ENCODE data around the gene FOXE1.

FOXE1 gene

DNA sequence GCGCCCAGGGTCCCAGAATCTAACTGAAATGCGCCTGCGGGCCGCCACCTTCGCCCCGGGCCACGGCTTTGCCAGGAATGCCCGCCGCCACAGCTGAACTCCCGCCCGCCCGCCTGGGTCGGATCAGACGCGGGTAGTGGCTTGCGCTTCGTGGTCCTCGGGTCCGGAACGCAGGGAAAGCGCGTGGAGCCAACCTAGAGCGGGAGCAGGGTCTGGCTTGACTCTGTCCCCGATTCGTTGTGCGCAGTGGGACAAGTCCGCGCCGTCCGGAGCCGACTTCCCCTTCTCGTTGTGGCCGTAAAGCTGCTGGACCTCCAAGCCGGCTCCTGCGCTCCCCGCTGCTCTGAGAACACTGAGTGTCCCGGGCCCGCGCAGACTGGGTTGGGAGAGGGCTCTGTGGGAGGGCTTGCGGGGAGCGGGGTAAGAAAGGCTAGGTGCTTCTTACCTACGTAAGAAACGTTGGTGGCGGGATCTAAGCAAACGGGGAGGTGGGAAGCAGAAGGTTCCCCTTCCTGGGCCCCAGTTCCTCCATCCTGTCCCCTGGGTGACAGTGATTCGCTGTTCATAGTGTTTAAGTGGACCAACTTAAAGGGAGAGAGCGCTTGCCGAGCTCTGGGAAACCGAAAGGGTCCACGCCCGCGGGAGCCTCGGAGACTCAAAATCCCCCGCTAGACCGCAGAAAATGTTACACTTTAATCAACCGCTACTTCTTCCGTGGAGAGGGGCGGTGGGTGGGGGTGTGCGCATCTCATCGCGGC, 4.4 kb upstream of the FOXE1 start:
- DNase-seq, result no peak

- no peak for DNase-seq
Measured at GRCh38 chr9:97849980-97850379, 3.0 kb upstream of the FOXE1 start.

DNA sequence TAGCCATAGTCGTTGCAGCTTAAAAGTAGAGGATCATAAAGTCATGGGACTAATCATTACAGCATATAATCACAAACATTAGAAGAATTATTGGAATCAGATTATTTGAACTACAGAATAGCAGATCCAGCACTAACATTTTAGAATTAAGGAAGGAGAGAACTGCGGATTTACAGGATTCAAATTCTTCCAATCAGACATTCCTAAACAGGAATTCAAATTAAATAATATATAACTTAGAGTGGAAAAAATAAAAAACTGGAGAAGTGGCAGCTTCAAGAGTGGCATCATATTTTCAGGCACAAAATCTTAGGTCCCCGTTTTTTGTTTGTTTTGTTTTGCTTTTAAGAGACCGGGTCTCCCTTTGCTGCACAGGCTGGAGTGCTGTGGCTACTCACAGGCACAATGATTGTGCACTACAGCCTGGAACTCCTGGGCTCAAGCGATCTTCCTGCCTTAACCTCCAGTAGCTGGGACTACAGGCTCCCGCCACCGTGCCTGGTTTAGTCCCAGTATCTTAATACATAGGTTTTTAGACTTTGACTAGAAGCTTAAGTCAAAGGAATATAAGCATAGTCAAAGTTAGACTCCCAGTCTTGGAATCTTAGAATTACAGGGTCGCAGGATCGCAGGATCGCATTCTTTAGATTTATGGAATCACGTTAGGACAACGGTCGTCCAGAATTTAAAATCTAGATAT, 2.1 kb upstream of the FOXE1 start:
- DNase-seq, result no peak

GRCh38 chr9:97851446-97851883, 1.6 kb upstream of the FOXE1 start:
- no peak for DNase-seq

- no peak for DNase-seq
Measured at GRCh38 chr9:97852001-97852398, 1.0 kb upstream of the FOXE1 start.

DNA sequence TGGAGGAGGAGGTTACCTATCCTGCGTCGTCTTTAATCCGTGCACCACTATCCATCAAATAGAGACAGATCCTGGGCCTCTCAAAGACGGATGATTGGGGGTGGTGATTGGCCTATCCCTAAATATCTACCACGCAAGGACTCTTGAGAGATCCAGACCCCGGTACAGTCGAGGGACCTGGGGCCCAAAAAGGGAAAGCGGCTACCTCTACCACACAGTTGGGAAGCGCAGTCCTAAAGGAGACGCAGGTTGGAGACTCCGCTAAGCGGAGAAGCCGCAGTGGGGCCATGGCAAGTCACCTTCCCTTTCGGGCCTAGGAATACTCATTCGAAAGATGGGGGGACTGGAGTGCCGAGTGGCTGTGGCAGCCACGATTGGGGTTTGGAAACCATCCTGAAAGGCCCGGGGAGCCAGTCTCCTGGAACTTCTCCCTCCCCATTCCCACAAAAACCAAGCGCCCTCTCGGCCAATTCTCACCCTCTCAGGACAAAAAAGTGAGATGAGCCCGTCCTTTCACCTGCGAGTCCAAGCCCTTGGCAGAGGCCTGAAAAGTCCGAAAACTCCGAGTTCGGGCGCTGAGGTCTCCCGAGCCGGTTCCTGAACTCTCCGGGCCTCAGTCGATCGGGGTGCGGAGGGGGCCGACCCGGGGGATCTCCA, 499 bp upstream of the FOXE1 start:
- DNase-seq, result no peak

- DNase-seq, result peak; percentile 67
Measured at GRCh38 chr9:97853844-97854695, 1.0 kb downstream of the FOXE1 start.

GRCh38 chr9:97854696-97855485, 1.9 kb downstream of the FOXE1 start:
- DNase-seq, result no peak

- DNase-seq, result no peak
Measured at GRCh38 chr9:97855486-97855875, 2.5 kb downstream of the FOXE1 start.

GRCh38 chr9:97855899-97856298, 2.9 kb downstream of the FOXE1 start:
- DNase-seq, result no peak

DNA sequence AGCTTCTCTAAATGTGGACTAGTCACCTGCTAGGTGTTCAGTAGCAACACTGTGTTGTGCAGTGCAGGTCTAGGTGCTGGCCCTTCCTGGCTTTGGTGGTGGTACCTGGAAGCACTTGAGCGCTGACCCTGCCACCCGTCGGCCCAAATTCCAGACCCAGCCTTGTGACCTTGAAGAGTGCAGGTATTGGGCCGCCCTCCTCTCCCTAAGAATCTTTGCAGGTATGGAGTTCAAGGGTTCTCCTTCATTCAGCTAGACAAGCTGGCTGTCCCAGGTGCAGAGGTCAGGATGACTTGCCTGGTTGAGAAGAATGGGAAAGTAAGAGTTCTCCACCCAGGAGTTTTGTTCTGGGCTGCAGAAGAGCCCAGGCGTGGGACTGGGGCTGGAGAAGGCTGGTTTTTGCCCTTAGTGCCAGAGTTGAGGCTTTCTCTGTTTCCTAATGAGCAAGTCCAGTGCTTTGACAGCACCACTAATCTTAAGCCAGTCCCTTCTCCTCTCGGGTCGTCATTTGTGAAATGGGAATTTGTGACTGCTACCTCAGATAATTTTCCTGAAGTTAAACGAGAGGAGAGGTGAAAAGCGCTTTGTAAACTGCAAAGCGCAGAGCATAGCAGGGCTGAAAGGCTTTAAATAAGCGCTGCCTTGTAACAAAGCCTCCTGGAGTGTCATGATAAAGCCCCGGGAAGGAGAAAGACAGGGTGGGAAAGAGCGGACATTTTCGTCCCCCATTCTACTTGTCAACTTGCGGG, 4.0 kb downstream of the FOXE1 start:
- DNase-seq, result no peak

DNA sequence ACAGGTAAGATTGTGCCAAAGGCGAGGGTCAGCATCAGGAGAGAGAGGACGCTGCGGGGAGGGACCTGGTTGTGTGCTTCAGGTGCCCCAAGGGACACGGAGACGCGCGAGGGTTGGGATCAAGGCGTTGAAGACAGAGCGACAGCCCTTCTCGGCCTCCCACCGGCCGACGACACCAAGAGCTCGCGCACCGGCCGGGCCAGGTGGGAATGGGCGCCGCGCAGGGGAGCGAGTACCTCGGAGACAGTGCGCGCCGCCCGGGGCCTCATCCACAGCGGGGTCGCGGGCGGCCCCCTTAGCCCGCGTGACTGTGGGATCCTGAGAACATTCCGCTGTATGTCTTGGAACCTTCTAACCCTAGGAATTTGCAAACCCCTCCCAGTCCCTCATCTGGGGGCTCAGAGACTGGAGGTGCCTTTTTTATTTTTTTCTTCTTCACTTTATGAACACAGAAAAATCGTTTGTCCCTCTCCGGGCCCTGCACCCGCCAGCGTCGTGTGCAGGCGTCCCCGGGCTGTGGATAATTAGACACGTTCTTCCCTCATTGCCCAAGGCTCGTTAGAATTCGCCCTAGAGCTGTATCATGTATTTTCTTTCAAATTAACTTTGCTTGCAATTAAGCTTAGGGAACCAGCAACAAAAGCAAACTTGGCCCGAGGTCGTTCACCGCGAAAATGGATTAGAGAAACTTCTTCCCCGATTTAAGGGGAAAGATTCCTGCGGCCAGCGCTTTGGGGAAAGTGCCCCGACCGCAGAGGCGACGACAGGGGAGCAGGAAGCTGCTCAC, 4.8 kb downstream of the FOXE1 start:
- no peak for DNase-seq

DNA sequence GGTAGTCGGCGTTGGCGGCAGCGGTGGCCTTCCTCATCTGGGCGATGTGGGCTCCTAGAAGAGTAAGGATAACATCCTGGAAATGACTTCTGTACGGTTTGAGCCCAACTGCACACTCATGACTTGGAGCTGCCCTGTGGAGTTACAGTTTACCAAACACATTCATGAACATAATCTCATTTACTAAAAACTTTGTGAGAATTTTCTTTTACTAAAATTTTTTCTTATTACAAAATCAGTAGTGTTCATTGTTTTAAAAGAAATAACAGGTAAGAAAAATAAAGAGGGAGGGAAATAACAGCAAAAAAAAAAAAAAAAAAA, 5.3 kb downstream of the FOXE1 start:
- no peak for DNase-seq

DNA sequence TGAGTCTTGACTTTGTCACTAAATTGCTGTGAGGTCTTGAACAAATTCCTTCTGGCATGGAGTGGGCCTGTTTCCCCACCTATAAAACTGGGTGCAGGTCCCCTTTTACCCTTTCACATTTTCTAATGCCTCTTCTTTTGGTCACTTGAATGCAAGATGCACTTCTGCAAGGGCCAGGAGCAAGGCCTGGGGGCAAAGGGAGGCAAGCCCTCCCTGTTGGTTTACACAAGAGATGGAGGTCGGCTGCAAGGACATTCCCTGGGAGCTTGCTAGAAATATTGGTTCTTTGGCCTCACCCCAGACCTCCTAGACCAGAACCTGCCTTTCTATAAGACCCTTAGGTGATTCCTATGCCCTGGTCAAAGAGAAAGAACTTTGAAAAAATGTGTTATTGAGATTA, 5.8 kb downstream of the FOXE1 start:
- DNase-seq, result no peak

- no peak for DNase-seq
Measured at GRCh38 chr9:97859346-97859745, 6.3 kb downstream of the FOXE1 start.

- no peak for DNase-seq
Measured at GRCh38 chr9:97860451-97861147, 7.6 kb downstream of the FOXE1 start.

DNA sequence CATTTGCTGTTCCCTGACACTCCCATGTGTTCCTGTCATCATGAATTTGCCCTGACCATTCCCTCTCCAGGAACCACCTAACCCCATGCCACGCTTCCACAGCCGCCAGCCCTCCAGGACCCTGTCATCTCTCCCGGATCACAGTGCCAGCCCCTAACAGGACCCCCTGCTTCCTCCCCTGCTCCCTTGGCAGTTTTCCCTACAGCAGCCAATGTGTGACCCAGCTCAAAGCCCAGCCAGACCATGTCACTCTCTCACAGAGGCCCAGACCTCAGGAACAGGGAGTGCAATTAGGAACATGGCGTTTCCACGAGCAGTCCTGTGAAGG, 8.1 kb downstream of the FOXE1 start:
- DNase-seq, result no peak

DNA sequence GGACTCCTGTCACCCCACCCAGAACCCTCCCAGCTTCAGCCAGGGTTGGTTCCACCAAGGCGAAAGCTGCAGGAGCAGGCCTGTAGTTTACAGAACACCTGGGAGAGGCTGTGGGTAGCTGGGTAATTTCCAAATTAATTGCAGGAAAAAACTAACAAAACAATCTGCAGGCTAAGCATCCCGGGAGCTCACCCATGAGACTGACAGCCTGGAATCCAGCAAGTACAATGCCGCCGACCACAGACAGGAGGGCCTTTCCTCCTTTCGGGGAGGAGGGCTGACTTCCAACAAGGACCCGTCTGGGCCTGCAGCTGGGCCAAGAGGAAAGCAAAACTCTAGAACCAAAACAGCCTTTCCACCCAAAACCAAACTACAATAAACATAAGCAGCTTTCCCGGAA, 10.3 kb downstream of the FOXE1 start:
- DNase-seq, result no peak

DNA sequence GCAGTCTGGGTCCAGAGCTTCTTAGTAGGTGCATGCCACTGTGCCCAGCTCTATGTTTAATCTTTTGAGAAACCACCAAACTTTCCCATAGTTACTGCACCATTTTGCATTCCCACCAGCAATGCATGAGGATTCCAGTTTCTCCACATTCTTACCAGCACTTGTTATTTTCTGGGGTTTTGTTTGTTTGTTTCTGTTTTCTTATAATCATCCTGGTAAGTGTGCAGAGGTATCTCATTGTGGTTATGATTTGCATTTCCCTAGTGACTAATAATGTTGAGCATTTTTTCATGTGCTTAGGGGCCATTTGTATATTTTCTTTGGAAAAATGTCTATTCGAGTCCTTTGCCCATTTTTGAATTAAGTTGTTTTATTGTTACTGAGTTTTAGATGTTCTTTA, 11.4 kb downstream of the FOXE1 start:
- DNase-seq, result no peak

DNA sequence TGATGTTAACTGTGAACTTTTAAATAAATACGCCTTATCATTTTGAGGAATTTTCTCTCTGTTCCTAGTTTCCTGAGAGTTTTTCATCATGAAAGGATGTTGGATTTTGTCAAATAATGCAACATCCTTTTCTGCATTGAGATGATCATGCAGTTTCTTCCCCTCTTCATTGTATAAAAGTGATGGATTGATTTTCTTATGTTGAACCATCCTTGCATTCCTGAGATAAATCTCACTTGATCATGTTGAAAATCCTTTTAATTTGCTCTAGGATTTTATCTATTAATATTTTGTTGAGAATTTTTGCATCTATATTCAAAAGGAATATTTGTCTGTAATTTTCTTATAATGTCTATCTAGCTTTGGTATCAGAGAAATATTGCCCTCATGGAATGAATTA, 13.3 kb downstream of the FOXE1 start:
- no peak for DNase-seq

Data from NCI-H2227 treated with DMSO at 0.1 percent for 48 hours (cell line).